Measurements from ENCODE around the gene AMHR2.
A peak's percentile ranks its signal among the peaks of the same experiment; 100 is the strongest.
"Not testable (repeated sequence)": the region's sequence is repeated elsewhere in the genome, so short reads cannot be mapped to it uniquely, and the experiment has no call there.

Gene AMHR2

GRCh38 chr12:53430116-53430515, 6.5 kb downstream of the AMHR2 start:
- TF ChIP-seq, protein P1, sequence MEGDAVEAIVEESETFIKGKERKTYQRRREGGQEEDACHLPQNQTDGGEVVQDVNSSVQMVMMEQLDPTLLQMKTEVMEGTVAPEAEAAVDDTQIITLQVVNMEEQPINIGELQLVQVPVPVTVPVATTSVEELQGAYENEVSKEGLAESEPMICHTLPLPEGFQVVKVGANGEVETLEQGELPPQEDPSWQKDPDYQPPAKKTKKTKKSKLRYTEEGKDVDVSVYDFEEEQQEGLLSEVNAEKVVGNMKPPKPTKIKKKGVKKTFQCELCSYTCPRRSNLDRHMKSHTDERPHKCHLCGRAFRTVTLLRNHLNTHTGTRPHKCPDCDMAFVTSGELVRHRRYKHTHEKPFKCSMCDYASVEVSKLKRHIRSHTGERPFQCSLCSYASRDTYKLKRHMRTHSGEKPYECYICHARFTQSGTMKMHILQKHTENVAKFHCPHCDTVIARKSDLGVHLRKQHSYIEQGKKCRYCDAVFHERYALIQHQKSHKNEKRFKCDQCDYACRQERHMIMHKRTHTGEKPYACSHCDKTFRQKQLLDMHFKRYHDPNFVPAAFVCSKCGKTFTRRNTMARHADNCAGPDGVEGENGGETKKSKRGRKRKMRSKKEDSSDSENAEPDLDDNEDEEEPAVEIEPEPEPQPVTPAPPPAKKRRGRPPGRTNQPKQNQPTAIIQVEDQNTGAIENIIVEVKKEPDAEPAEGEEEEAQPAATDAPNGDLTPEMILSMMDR (conservative IDR thresholded peaks at IDR 0.05; ENCODE audit: low read depth, low read length), result no peak
- no peak for DNase-seq (ENCODE audit: low read depth)
- no peak overlapping the region for H3K4me3 ChIP-seq (ENCODE audit: low read length)

DNA sequence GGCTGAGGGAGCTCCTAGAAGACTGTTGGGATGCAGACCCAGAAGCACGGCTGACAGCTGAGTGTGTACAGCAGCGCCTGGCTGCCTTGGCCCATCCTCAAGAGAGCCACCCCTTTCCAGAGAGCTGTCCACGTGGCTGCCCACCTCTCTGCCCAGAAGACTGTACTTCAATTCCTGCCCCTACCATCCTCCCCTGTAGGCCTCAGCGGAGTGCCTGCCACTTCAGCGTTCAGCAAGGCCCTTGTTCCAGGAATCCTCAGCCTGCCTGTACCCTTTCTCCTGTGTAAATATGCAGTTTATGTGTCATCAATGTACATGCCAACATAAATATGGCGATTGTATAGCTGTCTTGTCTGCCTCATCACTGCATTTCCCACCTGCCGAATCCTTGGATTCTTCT, 7.5 kb downstream of the AMHR2 start:
- no peak for DNase-seq (ENCODE audit: low read depth)
- TF ChIP-seq, protein P1 (conservative IDR thresholded peaks at IDR 0.05; ENCODE audit: low read depth, low read length), result no peak
- H3K4me3 ChIP-seq (ENCODE audit: low read length), result no peak overlapping the region

DNA sequence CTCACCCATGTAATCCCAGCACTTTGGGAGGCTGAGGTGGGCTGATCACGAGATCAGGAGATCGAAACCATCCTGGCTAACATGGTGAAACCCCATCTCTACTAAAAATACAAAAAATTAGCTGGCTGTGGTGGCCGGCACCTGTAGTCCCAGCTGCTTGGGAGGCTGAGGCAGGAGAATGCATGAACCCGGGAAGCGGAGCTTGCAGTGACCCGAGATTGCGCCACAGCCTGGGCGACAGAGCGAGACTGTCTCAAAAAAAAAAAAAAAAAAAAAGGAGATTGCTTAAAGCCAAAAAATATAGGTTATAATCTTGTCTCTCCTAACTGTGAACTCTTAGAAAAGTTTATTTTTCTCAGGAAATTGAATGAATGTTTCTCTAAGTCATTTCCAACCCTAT, 11.7 kb downstream of the AMHR2 start:
- not testable (repeated sequence) for H3K4me3 ChIP-seq (ENCODE audit: low read length)

GRCh38 chr12:53439582-53439981, 15.9 kb downstream of the AMHR2 start:
- H3K4me3 ChIP-seq (ENCODE audit: low read length); DNase-seq (ENCODE audit: low read depth): not testable (repeated sequence)

More for the DNA sequence above, 11.7 kb downstream of the AMHR2 start:
- DNase-seq (ENCODE audit: low read depth), result not testable (repeated sequence)

- peak; percentile 98 for DNase-seq (ENCODE audit: low read depth)
- TF ChIP-seq, protein P1 (conservative IDR thresholded peaks at IDR 0.05; ENCODE audit: low read depth, low read length), result no peak
- peak within 1 kb of the TSS; percentile 93 for H3K4me3 ChIP-seq (ENCODE audit: low read length)
These were observed 17.6 kb downstream of the AMHR2 start, which contains the start of gene PRR13 for GRCh38 chr12:53441040-53441833. Gene PRR13, plus strand, starts transcription at chr12:53441734. Its CDS starts 981 bp downstream, at chr12:53442715.

GRCh38 chr12:53443955-53444354, 20.3 kb downstream of the AMHR2 start:
- TF ChIP-seq, protein P1 (conservative IDR thresholded peaks at IDR 0.05; ENCODE audit: low read depth, low read length), result no peak
- DNase-seq (ENCODE audit: low read depth), result no peak
- H3K4me3 ChIP-seq (ENCODE audit: low read length), result no peak overlapping the region

GRCh38 chr12:53444593-53445325, 21.1 kb downstream of the AMHR2 start:
- H3K4me3 ChIP-seq (ENCODE audit: low read length); DNase-seq (ENCODE audit: low read depth): not testable (repeated sequence)

GRCh38 chr12:53450936-53451335, 27.3 kb downstream of the AMHR2 start:
- DNase-seq (ENCODE audit: low read depth), result no peak
- no peak overlapping the region for H3K4me3 ChIP-seq (ENCODE audit: low read length)
- TF ChIP-seq, protein P1 (conservative IDR thresholded peaks at IDR 0.05; ENCODE audit: low read depth, low read length), result no peak
